Large intestine (tissue), 3 donors: ENCODE results near the gene CHST11. TPM values are rescaled to one million over a fixed set of nuclear protein-coding genes. Genes with fewer than 3 reads are reported as not detected.

ENCODE experiments used
- DNase-seq, 2 donors: peaks; one replicate each; pipeline versions ENCODE4 v3.0.0 to v3.0.0-alpha.2; 2013
- H3K27ac ChIP-seq: one replicate; pipeline ENCODE4 v1.5.1; 2013; ENCODE audit warnings: low read length
- H3K27me3 ChIP-seq: 2 replicates; pipeline ENCODE4 v1.6.1; 2013; ENCODE audit warnings: low read length; ENCODE audit not compliant: control insufficient read depth, insufficient read depth
- H3K36me3 ChIP-seq: 2 replicates; pipeline ENCODE4 v1.6.1; 2013; ENCODE audit warnings: low read length; ENCODE audit not compliant: control insufficient read depth, insufficient read depth
- H3K4me1 ChIP-seq: one replicate; pipeline ENCODE4 v1.6.1; 2013; ENCODE audit warnings: low read length; ENCODE audit not compliant: control insufficient read depth, insufficient read depth
- H3K4me3 ChIP-seq: one replicate; pipeline ENCODE4 v1.5.1; 2013; ENCODE audit warnings: low read length
- H3K9me3 ChIP-seq: one replicate; pipeline ENCODE4 v1.6.1; 2013; ENCODE audit warnings: mild to moderate bottlenecking, low read depth, low read length, moderate library complexity; ENCODE audit not compliant: control insufficient read depth
- WGBS: methylation state at CpG from one replicate; pipeline ENCODE4 v1.1.5; 2013; ENCODE audit warnings: low lambda C conversion rate; ENCODE audit not compliant: insufficient coverage; 5-methylcytosine and 5-hydroxymethylcytosine counted together
- polyA plus RNA-seq: library from polyadenylated mRNA; unstranded; fragments of 120-200 nt; gene quantifications from one replicate; pipeline ENCODE4 v1.2.1, GENCODE V29; 2013

CHST11 gene
- polyA plus RNA-seq, 1 donor: 5.9 TPM

DNA sequence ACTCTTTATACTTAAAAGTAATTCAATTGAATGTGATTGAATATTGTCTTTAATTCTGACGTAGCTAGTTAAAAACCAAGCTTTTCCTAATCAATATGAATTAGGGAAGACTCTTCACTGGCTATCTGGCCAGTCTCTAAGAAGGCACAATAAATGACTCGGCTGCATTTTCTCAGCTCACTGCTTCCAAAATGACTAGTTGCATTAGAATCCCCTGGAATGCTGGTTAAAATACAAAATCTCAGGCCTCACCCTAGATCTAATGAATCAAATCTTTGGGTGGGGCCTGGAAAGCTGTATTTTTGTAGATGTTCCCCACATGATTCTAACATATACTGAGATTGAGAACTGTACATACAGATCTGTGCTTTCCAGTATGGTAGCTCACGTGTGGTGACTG is 242.1 kb downstream of the CHST11 start:
- 80% methylated on average over 1 of the region's 3 CpGs for WGBS

DNA sequence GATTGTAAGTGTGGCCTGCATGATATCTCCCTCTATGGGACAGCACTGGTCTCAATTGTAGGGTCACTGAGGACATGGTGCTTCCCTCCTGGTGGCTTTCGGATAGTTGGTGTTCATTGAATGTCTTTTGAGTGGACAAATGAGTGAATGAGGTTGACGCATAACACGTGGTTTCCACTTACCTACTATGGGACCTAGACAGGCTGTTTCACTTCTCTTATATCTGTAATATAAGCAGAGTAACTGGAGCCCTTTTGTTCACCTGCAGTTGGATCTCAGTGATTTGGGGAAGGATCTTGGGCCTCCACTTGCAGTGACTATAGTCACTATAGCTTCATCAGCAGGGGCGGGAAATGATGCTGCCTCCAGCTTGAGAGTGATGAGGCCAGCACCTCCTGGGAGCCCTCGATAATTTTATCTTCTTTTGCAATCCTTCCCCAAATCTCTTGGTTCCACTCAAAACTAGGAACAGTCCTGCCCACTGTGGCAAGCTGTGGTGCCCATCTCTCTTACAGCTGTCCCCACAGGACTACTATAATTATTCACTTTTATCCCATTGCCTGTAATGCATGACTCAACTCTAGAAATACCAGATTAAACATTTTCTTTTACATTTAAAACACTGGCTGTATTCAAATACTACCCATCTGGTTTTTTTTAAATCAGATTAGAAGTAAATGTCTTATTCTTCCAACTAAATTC is 242.9 kb downstream of the CHST11 start:
- WGBS: no CpG with 5 or more reads among the region's 5 CpGs
- DNase-seq: no peak
- Histone ChIP-seq H3K36me3 (no peaks in the 10 kb centered on the region), H3K27ac (no peak overlapping the region), H3K4me3 (no peak overlapping the region), H3K4me1 (no peaks in the 10 kb centered on the region), H3K9me3 (no peaks in the 10 kb centered on the region), H3K27me3 (no peaks in the 10 kb centered on the region)

More for the DNA sequence above, 242.1 kb downstream of the CHST11 start:
- no peak for DNase-seq
- H3K4me3 ChIP-seq: no peak overlapping the region
- no peak overlapping the region for H3K27ac ChIP-seq
- H3K9me3 ChIP-seq: no peaks in the 10 kb centered on the region
- no peaks in the 10 kb centered on the region for H3K27me3 ChIP-seq
- no peaks in the 10 kb centered on the region for H3K36me3 ChIP-seq
- H3K4me1 ChIP-seq: no peaks in the 10 kb centered on the region

DNA sequence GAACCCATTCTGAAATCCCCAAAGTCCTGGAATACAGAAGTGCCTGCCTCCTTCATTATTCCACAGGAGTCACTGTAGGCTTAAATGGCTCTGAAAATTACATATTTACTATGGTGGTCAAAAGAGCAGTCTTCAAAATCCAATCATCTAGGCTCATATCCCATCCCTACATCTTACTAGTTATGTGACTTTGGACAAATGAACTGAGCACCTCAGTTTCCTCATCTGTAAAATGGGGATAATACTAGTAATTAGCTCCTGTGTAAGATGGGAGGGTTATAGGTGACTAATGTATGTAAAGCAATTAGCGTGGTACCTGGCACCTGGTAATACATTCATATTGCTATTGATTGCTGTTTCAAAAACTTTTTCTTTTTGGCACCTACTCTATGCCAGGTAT is 243.6 kb downstream of the CHST11 start:
- H3K27me3 ChIP-seq: no peaks in the 10 kb centered on the region
- H3K27ac ChIP-seq: no peak overlapping the region
- H3K4me1 ChIP-seq: no peaks in the 10 kb centered on the region
- H3K4me3 ChIP-seq: no peak overlapping the region
- H3K36me3 ChIP-seq: no peaks in the 10 kb centered on the region
- DNase-seq: no peak
- no peaks in the 10 kb centered on the region for H3K9me3 ChIP-seq
- 100% methylated on average over 1 of the region's 1 CpG for WGBS

DNA sequence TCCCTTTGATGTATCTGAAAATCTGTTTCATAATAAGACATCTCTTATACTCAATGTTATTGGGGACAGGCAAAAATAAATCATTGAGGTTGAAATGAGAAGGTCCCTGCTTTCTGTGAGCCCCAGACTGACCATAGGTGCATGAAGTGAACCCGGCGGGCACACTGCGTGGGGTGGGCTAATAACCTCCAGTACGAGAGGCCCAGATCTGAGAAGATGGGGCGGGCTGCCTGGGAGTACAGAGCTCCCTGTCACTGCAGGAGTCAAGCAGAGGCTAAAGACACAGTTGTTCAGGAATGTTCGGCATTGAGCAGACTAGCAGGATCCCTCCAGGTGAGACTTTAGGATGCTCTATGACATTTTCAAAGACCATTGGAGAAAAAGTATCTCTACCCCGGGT is 244.6 kb downstream of the CHST11 start:
- no peak overlapping the region for H3K4me3 ChIP-seq
- H3K27me3 ChIP-seq: no peaks in the 10 kb centered on the region
- no peaks in the 10 kb centered on the region for H3K36me3 ChIP-seq
- no peaks in the 10 kb centered on the region for H3K4me1 ChIP-seq
- WGBS: no CpG with 5 or more reads among the region's 7 CpGs
- no peak overlapping the region for H3K27ac ChIP-seq
- H3K9me3 ChIP-seq: no peaks in the 10 kb centered on the region
- no peak for DNase-seq

DNA sequence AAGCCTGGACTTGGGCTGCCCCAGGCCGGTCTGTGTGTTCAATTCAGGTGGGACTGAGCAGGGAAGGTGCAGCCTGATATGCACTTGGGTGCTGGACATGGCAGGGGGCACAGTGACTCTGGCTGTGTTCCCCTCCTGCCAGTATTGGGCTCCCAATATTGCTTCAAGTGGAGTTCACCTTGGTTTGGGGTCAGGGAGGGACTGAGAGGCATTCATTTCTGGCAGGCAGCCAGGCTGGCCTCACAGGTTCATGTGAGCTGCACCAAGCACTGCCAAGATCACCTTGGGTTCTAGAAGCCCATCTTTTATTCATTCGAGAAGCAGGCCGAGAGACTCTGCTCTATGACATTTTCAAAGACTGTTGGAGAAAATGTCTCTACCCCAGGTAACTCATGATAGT is 245.0 kb downstream of the CHST11 start:
- Histone ChIP-seq H3K27me3 (no peaks in the 10 kb centered on the region), H3K4me1 (no peaks in the 10 kb centered on the region), H3K4me3 (no peak overlapping the region), H3K27ac (no peak overlapping the region), H3K9me3 (no peaks in the 10 kb centered on the region), H3K36me3 (no peaks in the 10 kb centered on the region)
- no CpG with 5 or more reads among the region's 3 CpGs for WGBS
- no peak for DNase-seq

DNA sequence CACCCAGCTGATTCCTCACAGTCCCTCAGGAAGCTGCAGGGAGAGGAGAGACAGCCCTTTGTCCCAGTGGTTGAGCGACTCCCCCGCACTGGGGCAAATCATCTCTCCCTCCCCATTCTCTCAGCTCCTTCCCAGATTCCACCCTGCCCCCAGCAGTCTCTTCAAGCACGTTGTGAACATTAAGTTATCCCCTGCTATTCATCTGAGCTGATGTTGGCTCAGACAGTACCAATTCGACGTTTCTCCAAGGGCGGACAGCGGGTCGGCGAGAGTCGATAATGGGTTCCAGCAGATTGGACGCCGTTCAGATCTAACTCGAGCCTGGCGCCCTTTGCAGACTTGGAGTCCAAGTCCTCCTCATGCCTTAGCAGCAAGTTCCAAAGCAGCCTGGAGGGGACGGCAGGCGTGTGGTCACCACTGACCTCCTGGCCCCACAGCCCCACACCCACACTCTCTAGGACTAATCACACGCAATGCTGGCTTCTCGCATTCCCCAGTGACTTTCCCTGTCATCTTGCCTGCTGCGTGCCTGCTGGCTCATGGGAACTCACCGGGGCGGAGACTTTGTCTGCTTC is 245.9 kb downstream of the CHST11 start:
- DNase-seq: no peak
- Histone ChIP-seq H3K36me3 (no peaks in the 10 kb centered on the region), H3K27me3 (no peaks in the 10 kb centered on the region), H3K4me3 (no peak overlapping the region), H3K27ac (no peak overlapping the region), H3K4me1 (no peaks in the 10 kb centered on the region), H3K9me3 (no peaks in the 10 kb centered on the region)
- no CpG with 5 or more reads among the region's 21 CpGs for WGBS

DNA sequence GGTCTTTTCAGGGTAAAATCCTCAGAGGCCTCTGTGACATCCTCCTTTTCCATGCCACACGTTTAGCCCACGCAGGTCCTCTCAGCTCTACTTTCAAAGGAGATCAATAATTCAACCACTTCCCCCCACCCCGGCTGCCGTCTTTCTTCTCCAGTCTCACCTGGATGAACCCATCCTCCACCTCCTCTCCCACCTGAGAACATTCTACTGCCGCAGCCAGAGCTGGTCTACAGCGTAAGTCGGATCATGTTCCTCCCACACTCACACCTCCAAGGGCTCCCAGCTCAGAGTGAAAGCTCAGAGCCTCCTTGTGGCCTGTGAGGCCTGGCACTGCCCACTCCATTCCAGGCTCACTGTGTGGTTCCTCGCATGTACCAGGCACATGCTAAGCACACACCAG is 246.6 kb downstream of the CHST11 start:
- H3K4me1 ChIP-seq: no peaks in the 10 kb centered on the region
- no peaks in the 10 kb centered on the region for H3K27me3 ChIP-seq
- no peaks in the 10 kb centered on the region for H3K36me3 ChIP-seq
- no peak for DNase-seq
- no peak overlapping the region for H3K4me3 ChIP-seq
- no peaks in the 10 kb centered on the region for H3K9me3 ChIP-seq
- no peak overlapping the region for H3K27ac ChIP-seq
- WGBS: 90% methylated on average over 2 of the region's 8 CpGs

DNA sequence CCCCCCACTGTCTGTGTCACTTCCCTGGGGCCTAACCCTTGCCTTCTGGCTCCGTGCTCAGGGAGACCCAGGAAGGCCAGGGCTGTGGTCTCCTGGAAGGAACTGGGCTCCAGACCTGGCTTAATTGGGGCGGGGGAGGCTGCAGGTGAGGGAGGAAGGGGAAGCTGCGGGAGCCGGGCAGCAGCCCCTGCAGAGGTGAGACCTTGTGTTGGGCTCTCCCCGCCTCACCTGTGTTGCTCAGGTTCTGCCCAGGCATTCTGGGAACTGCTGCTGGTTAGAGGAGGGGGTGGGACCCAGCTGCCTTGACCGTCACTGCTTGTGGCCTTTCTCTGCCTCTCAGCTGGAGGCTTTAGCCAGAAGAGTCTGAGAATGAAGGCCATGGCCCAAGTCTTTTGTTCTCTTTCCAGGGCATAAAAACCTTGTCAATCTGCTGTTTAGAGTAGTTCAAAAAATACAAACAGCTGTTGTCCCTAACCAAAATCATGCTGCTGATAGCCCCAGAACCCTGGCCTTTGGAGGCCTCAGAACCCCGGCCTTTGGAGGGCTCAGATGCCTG is 247.6 kb downstream of the CHST11 start:
- no peak overlapping the region for H3K27ac ChIP-seq

DNA sequence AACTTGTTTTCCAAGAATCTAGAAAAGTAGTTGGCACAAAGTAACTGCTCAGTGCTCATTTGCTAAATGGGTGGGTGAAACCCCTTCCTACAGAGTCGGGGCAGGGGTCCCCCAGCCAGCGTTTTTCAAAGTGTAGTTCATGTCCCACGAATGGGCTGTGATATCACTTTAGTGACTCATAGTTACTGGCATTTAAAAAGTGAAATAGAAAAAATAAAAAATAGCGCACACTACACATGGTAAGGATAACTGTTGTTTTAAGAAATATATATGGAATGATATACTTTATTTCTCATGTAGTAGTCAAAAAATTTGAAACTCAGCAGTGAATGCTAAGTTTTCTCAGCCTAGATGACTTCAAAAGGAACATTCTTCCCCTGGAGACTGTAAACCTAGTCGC is 250.4 kb downstream of the CHST11 start:
- no peaks in the 10 kb centered on the region for H3K36me3 ChIP-seq
- H3K27ac ChIP-seq: no peak overlapping the region
- H3K4me1 ChIP-seq: no peaks in the 10 kb centered on the region
- no peaks in the 10 kb centered on the region for H3K9me3 ChIP-seq
- WGBS: no CpG with 5 or more reads among the region's 5 CpGs
- H3K4me3 ChIP-seq: no peak overlapping the region
- no peak for DNase-seq
- no peaks in the 10 kb centered on the region for H3K27me3 ChIP-seq

More for the DNA sequence above, 247.6 kb downstream of the CHST11 start:
- WGBS: no CpG with 5 or more reads among the region's 7 CpGs
- Histone ChIP-seq H3K9me3 (no peaks in the 10 kb centered on the region), H3K4me1 (no peaks in the 10 kb centered on the region), H3K4me3 (no peak overlapping the region), H3K36me3 (no peaks in the 10 kb centered on the region), H3K27me3 (no peaks in the 10 kb centered on the region)
- DNase-seq: no peak

DNA sequence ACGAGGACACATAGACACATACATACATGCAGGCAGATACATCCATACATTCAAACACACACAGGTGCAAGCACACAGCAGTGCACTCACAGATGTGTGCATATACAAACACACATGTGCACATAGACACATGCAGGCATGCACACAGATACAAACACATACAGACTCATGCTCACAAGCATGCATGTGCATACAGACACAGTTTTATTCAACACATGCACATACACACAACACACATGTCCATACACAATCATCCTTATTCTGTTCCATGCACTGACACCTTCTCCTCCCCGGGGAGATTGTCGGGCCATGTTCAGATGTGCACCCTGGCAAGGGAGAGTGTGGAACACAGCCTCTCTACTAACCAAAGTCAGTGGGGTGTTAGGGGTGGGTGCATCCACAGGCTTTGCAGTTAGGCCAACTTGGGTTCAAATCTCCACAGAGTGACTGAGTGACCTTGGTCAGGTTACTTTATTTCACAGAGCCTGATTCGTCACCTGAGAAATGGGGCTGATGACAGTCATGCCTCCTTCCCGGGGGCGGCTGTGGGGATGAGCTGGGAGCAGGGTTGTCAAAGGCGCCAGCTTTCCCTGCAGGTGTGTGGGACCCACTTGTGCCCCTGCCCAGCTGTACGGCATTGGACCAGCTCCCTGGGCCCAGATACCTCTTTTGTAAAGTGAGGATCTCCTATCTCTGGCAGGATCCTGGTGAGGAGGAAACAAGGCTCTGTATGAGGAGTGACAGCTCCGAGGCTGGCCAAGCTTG is 251.2 kb downstream of the CHST11 start:
- no CpG with 5 or more reads among the region's 9 CpGs for WGBS
- no peak overlapping the region for H3K4me3 ChIP-seq

More for the DNA sequence above, 251.2 kb downstream of the CHST11 start:
- Histone ChIP-seq H3K4me1 (no peaks in the 10 kb centered on the region), H3K9me3 (no peaks in the 10 kb centered on the region), H3K36me3 (no peaks in the 10 kb centered on the region), H3K27ac (no peak overlapping the region), H3K27me3 (no peaks in the 10 kb centered on the region)
- no peak for DNase-seq
